ENCODE measurements around the gene MAFG. TPM values are rescaled to one million over a fixed set of nuclear protein-coding genes. Genes with fewer than 3 reads are reported as not detected.

The MAFG gene
- total RNA-seq, 2 experiments from 2014 or later = 15.8 to 20.2 TPM

GRCh38 chr17:81904600-81905423 lies 22.7 kb downstream of the MAFG start:
- ChIA-PET CTCF (no interaction called here), POLR2A (no interaction called here)
- H3K27me3 Mint-ChIP-seq = peaks cover 9% of the 10 kb centered on the region
- peaks cover 10% of the 10 kb centered on the region for H3K4me1 Mint-ChIP-seq
- H3K27ac Mint-ChIP-seq = no peak overlapping the region
- no peak overlapping the region for H3K4me3 Mint-ChIP-seq
- DNase-seq = no peak
- H3K36me3 Mint-ChIP-seq (ENCODE audit: low read depth) = peaks cover 9% of the 10 kb centered on the region
- H3K9me3 Mint-ChIP-seq = no peaks in the 10 kb centered on the region

DNA sequence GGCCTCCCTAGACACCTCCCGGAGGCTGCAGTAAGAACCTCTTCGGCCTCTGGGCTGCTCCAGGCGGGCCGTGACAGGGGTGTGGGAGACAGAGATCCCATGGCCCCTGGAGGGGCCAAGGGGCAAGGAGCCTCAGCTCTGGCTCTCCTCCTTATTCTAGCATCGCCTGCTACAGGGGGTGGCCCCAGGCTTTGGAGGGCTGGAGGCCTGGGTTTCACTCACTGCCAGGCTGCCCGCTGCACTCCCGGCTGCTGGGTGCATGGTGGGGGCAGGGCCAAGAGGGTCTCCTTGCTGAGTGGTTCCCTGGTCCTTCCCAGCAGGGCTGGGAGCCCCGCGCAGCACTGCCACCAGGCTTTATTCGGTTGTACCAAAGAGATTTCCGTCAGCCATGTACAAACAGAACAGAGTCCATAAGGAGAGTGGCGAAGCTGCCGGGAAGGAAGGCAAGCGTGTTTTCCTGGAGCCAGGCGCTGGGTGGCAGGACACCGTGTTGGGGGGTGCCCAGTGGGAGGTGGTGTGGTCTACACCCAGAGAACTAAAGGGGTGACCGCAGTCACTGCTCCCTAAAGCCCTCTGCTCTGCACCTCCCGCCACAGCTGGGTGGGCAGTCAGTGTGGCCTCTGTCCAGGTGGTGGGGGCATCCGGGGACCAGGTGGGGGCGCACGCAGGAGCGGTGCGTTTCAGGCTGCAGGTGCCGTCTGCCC lies 23.5 kb downstream of the MAFG start:
- H3K36me3 Mint-ChIP-seq (ENCODE audit: low read depth) = peaks cover 10% of the 10 kb centered on the region
- H3K27ac Mint-ChIP-seq = no peak overlapping the region
- H3K4me3 Mint-ChIP-seq = no peak overlapping the region
- POLR2A ChIA-PET = no interaction called here
- DNase-seq = no peak
- CTCF ChIA-PET = no interaction called here
- H3K4me1 Mint-ChIP-seq = peaks cover 6% of the 10 kb centered on the region
- no peaks in the 10 kb centered on the region for H3K9me3 Mint-ChIP-seq
- H3K27me3 Mint-ChIP-seq = peaks cover 9% of the 10 kb centered on the region

- peaks cover 6% of the 10 kb centered on the region for H3K4me1 Mint-ChIP-seq
- H3K9me3 Mint-ChIP-seq = no peaks in the 10 kb centered on the region
- no peak for DNase-seq
- ChIA-PET POLR2A (no interaction called here), CTCF (no interaction called here)
- peaks cover 11% of the 10 kb centered on the region for H3K36me3 Mint-ChIP-seq (ENCODE audit: low read depth)
- H3K4me3 Mint-ChIP-seq = no peak overlapping the region
- H3K27me3 Mint-ChIP-seq = peaks cover 9% of the 10 kb centered on the region
- no peak overlapping the region for H3K27ac Mint-ChIP-seq
Observed at GRCh38 chr17:81903415-81903831, 24.1 kb downstream of the MAFG start.

- no peaks in the 10 kb centered on the region for H3K9me3 Mint-ChIP-seq
- CTCF ChIA-PET = interaction anchor here (1.9 kb wide), 1 partner anchor 10 kb away, joined by 5 read pairs; no protein-coding TSS in a partner anchor
- POLR2A ChIA-PET = no interaction called here
- H3K36me3 Mint-ChIP-seq (ENCODE audit: low read depth) = peaks cover 12% of the 10 kb centered on the region
- H3K4me3 Mint-ChIP-seq = no peak overlapping the region
- H3K27me3 Mint-ChIP-seq = peaks cover 9% of the 10 kb centered on the region
- no peak overlapping the region for H3K27ac Mint-ChIP-seq
- H3K4me1 Mint-ChIP-seq = peaks cover 6% of the 10 kb centered on the region
- no peak for DNase-seq
Observed at GRCh38 chr17:81902653-81903414, 24.7 kb downstream of the MAFG start.

DNA sequence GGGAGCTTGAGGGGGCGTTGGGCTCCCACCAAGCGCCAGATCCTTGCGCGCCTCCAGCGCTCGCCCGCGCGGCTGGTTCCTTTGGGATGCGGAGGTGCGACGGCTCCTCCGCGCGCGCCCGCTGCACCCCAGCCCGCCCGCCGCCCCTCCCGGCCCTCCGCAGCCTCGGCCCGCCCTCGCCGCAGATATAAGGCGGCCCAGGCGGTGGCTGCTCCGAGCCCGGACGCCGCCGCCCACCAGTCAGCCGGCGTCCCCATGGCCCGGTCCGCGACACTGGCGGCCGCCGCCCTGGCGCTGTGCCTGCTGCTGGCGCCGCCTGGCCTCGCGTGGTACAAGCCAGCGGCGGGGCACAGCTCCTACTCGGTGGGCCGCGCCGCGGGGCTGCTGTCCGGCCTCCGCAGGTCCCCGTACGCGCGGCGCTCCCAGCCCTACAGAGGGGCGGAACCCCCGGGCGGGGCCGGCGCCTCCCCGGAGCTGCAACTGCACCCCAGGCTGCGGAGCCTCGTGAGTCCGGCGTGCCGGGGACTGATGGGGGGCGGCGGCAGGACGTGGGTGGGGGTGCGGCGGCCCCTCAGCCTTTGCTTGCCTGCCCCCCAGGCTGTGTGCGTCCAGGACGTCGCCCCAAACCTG lies 25.4 kb downstream of the MAFG start, which contains the start of gene NPB:
Gene NPB, plus strand, starts transcription at position 216 of the 630 bp plus-strand sequence. Its CDS starts 40 bp downstream, at position 256.
- DNase-seq = no peak
- Mint-ChIP-seq H3K36me3 (ENCODE audit: low read depth) (peaks cover 12% of the 10 kb centered on the region), H3K27ac (no peak within 1 kb of the TSS), H3K4me3 (no peak within 1 kb of the TSS), H3K9me3 (no peaks in the 10 kb centered on the region), H3K4me1 (peaks cover 6% of the 10 kb centered on the region), H3K27me3 (peaks cover 9% of the 10 kb centered on the region)
- ChIA-PET CTCF (interaction anchor here (1.9 kb wide), 1 partner anchor 9 kb away, joined by 5 read pairs; no protein-coding TSS in a partner anchor), POLR2A (no interaction called here)

GRCh38 chr17:81901167-81902022 lies 26.1 kb downstream of the MAFG start:
- ChIA-PET CTCF (interaction anchor here (1.9 kb wide), 1 partner anchor 9 kb away, joined by 5 read pairs; no protein-coding TSS in a partner anchor), POLR2A (no interaction called here)
- no peak for DNase-seq

DNA sequence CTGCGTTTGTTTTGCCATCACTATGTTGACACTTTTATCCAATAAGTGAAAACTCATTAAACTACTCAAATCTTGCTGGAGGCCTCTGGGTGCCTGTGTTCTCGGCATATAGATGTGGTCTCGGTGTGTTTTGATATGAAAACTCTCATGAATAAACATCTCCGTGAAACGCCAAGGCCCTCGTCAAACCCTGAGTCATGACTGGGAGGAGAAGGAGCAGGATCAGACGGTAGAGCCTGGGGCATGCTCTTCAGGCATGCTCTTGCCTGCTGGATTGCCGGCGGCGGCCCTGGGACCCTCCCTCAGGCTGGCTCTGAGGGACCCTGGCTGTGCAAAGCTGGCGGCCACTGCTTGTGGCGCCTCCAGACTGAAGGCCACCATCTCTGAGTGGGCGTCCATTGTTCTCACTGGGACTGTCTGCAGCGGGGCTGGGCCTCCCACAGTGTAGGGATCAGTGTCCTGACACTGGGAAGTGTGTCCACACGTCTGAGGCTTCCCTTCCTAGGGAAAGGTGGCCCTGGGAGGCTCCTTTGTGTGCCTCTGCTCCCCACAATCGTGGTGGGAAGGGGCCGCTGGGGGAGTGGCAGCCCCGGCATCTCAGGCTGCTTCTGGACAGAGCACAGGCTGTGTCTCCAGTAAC lies 27.2 kb downstream of the MAFG start:
- Mint-ChIP-seq H3K4me1 (peaks cover 6% of the 10 kb centered on the region), H3K4me3 (no peak overlapping the region), H3K27me3 (peaks cover 9% of the 10 kb centered on the region), H3K27ac (no peak overlapping the region), H3K9me3 (no peaks in the 10 kb centered on the region), H3K36me3 (ENCODE audit: low read depth) (peaks cover 14% of the 10 kb centered on the region)
- no peak for DNase-seq
- ChIA-PET POLR2A (no interaction called here), CTCF (interaction anchor here (0.7 kb wide), 1 partner anchor 59 kb away, joined by 3 read pairs; no protein-coding TSS in a partner anchor)

More at GRCh38 chr17:81901167-81902022, 26.1 kb downstream of the MAFG start:
- Mint-ChIP-seq H3K36me3 (ENCODE audit: low read depth) (peaks cover 12% of the 10 kb centered on the region), H3K4me3 (no peak overlapping the region), H3K27ac (no peak overlapping the region), H3K4me1 (peaks cover 6% of the 10 kb centered on the region), H3K9me3 (no peaks in the 10 kb centered on the region), H3K27me3 (peaks cover 9% of the 10 kb centered on the region)

DNA sequence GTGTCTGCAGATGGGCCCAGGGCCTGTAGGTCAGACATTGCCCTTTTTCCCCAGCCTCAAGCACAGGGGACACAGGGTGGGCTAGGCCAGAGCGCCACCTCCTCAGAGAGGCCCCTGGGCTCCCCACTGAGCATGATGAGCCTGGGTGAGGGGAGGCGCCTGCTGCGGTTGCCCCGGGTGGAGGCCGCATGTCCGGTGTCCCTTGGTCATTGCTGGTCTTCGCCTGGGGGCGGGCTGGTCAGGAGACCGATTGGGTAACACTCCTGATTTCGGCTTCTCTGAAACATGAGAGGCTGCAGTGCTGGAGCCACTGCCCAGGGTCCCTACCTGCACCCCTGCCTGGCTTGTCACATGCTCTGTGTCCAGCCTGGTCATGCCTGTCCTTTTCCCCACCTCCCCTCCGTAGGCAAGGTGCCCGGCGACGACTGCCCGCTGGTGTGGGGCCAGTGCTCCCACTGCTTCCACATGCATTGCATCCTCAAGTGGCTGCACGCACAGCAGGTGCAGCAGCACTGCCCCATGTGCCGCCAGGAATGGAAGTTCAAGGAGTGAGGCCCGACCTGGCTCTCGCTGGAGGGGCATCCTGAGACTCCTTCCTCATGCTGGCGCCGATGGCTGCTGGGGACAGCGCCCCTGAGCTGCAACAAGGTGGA lies 27.9 kb downstream of the MAFG start:
- CTCF ChIA-PET = interaction anchor here (0.7 kb wide), 1 partner anchor 60 kb away, joined by 3 read pairs; no protein-coding TSS in a partner anchor
- DNase-seq = no peak
- POLR2A ChIA-PET = no interaction called here
- Mint-ChIP-seq H3K36me3 (ENCODE audit: low read depth) (peaks cover 16% of the 10 kb centered on the region), H3K27me3 (peaks cover 9% of the 10 kb centered on the region), H3K4me3 (no peak overlapping the region), H3K27ac (no peak overlapping the region), H3K9me3 (no peaks in the 10 kb centered on the region), H3K4me1 (peaks cover 6% of the 10 kb centered on the region)

DNA sequence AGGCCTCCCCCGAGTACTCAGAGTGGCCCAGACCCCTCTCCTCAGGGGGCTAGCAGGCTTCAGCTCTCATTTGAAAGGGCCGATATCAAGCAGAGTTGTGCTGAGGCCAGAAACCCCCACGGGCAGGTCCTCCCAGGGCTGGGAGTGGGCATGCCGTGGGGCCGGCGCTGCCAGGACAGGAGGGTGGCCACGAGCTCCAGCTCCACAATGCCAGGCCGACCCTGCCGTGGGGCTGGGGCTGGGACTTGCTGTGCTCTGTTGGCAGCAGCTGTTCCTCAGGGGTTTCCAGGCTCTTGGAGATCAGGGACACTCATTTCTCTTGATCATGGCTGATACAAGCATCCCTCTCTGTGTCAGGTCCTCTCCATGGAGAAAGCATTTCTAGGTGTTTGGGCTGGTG lies 28.6 kb downstream of the MAFG start:
- Mint-ChIP-seq H3K27ac (no peak overlapping the region), H3K36me3 (ENCODE audit: low read depth) (peaks cover 16% of the 10 kb centered on the region), H3K27me3 (peaks cover 9% of the 10 kb centered on the region), H3K9me3 (no peaks in the 10 kb centered on the region), H3K4me1 (peaks cover 6% of the 10 kb centered on the region), H3K4me3 (no peak overlapping the region)
- DNase-seq = no peak
- ChIA-PET CTCF (no interaction called here), POLR2A (no interaction called here)

DNA sequence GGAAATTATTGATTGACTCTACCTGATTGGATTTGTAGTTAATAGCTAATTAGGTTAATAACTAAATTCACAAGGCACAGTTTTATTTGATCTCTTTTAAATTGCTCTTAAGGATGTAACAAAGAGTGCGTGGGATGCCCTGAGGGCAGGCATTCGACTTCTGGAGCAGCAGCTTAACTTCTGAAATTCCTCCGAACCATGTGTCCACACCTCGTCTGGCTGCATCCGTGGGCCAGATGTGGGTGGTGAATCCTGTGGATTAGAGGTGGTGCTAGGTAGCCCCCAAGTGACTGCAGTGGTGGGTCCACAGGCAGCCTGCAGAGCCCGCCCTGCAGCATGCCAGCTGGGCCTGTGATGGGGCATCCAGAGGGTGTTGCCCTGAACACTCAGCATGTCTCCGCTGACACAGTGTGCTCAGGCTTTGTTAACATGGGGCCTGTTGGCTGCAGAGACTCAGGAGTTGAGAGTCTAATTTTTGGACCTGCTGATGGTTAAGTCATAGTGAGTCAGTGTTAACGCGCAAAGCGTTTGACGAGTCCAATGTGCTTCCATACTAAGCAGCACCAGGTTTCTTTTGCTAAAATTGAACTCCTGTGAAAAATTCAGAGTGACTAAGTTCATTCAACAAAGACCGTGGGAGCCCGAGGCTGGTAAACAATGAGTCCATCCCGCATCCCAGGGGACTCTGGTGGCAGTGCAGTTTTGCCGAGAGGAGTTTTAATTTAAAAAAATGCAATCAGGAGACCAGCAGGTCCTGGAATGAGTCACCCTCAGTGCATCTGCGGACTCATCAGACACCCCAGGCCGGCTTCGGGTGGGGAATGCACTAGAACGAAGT lies 29.3 kb downstream of the MAFG start:
- no peak overlapping the region for H3K4me3 Mint-ChIP-seq
- CTCF ChIA-PET = interaction anchor here (1.3 kb wide), 1 partner anchor 19 kb away, joined by 3 read pairs; no protein-coding TSS in a partner anchor
- POLR2A ChIA-PET = no interaction called here
- H3K9me3 Mint-ChIP-seq = no peaks in the 10 kb centered on the region
- no peak for DNase-seq
- peaks cover 6% of the 10 kb centered on the region for H3K4me1 Mint-ChIP-seq
- H3K27me3 Mint-ChIP-seq = peaks cover 7% of the 10 kb centered on the region
- H3K36me3 Mint-ChIP-seq (ENCODE audit: low read depth) = peaks cover 19% of the 10 kb centered on the region
- no peak overlapping the region for H3K27ac Mint-ChIP-seq
